GM12878 (cell line): ENCODE results near the gene TRIM13.

Source experiments
- BHLHE40 ChIP-seq, 2 experiments: fragments of 450-650 bp in 1 of 2; IDR thresholded peaks; 2 replicates each; pipeline ENCODE4 v1.6.1; 2011 to 2017; ENCODE audit warnings: low read depth in 2 of 2, borderline replicate concordance in 1 of 2, improper control_type of control experiment in 1 of 2, low read length in 1 of 2, mild to moderate bottlenecking in 1 of 2
- CHD2 ChIP-seq: IDR thresholded peaks from 2 replicates; pipeline ENCODE4 v1.6.1; 2011; ENCODE audit warnings: low read depth, low read length, improper control_type of control experiment, borderline replicate concordance
- CREB1 ChIP-seq: IDR thresholded peaks from 2 replicates; pipeline ENCODE4 v1.6.1; 2012; ENCODE audit warnings: low read depth, mild to moderate bottlenecking, inconsistent platforms
- CTCF ChIP-seq, 3 experiments: IDR thresholded peaks in 2 of 3; conservative IDR thresholded peaks in 1 of 3; 2 replicates each; pipeline ENCODE4 v1.5.1; 2011; ENCODE audit warnings: low read depth in 3 of 3, low read length in 3 of 3, mild to moderate bottlenecking in 3 of 3, control low read depth in 2 of 3, moderate library complexity in 2 of 3, inconsistent platforms in 1 of 3, mixed read lengths in 1 of 3; ENCODE audit not compliant: control insufficient read depth in 2 of 3, insufficient read depth in 1 of 3; ENCODE audit errors: extremely low read depth in 1 of 3
- HDAC6 ChIP-seq: fragments of 200-600 bp; sonication (generic); IDR thresholded peaks from one replicate; pipeline ENCODE4 v1.8.0; 2017; ENCODE audit warnings: antibody characterized with exemption; ENCODE audit not compliant: unreplicated experiment
- PML ChIP-seq: IDR thresholded peaks from 2 replicates; pipeline ENCODE4 v1.6.1; 2012; ENCODE audit warnings: low read length, inconsistent platforms
- POLR2AphosphoS5 ChIP-seq: IDR thresholded peaks from 2 replicates; pipeline ENCODE4 v1.6.1; 2011; ENCODE audit warnings: mild to moderate bottlenecking, low read length, inconsistent platforms
- SIX5 ChIP-seq: IDR thresholded peaks from 2 replicates; pipeline ENCODE4 v1.6.1; 2011; ENCODE audit warnings: mild to moderate bottlenecking, low read depth, low read length, moderate library complexity; ENCODE audit not compliant: severe bottlenecking
- ZBTB33 ChIP-seq: fragments of 450-650 bp; IDR thresholded peaks from 2 replicates; pipeline ENCODE4 v1.6.1; 2017; ENCODE audit warnings: mild to moderate bottlenecking

GRCh38 chr13:50065712-50066111 lies 68.9 kb downstream of the TRIM13 start:
- TF ChIP-seq POLR2AphosphoS5 (no peak), PML (no peak), HDAC6 (no peak), CTCF (IDR thresholded peaks at IDR 0.05 in 2 of 3, conservative IDR thresholded peaks at IDR 0.05 in 1 of 3; ENCODE audit: control insufficient read depth in 2 of 3, extremely low read depth in 1 of 3, insufficient read depth in 1 of 3, low read depth in 3 of 3, low read length in 3 of 3) (no peak), CHD2 (no peak), ZBTB33 (no peak), BHLHE40 (IDR thresholded peaks at IDR 0.05; ENCODE audit: borderline replicate concordance in 1 of 2, low read depth in 2 of 2, low read length in 1 of 2) (no peak), SIX5 (no peak), CREB1 (no peak)
